SK-N-SH treated with all-trans-retinoic acid at 6 μM for 48 hours (cell line): ENCODE results near the gene SYNE2.

Source experiments
- ATAC-seq: fragments of 200-7000 bp; cut with Tn5 transposase; 3 replicates; pipeline ENCODE4 v1.9.1; 2020; ENCODE audit warnings: mild to moderate bottlenecking, moderate library complexity
- ARNTL ChIP-seq: fragments of 450-650 bp; formaldehyde crosslinking; IDR thresholded peaks from 2 replicates; pipeline ENCODE4 v1.5.0; 2020; ENCODE audit warnings: low read depth, mild to moderate bottlenecking, moderate library complexity, borderline replicate concordance
- BACH2 ChIP-seq: fragments of 250-450 bp; sonication (Bioruptor Pico); IDR thresholded peaks from 2 replicates; pipeline ENCODE4 v1.9.0; 2021; ENCODE audit warnings: mild to moderate bottlenecking, borderline replicate concordance
- CREB5 ChIP-seq: fragments of 250-450 bp; sonication (Bioruptor Pico); IDR thresholded peaks from 2 replicates; pipeline ENCODE4 v1.5.1; 2020; ENCODE audit warnings: low read depth, mild to moderate bottlenecking, moderate library complexity
- CSDC2 ChIP-seq: fragments of 250-450 bp; sonication (Bioruptor Pico); IDR thresholded peaks from 2 replicates; pipeline ENCODE4 v1.5.0; 2020; ENCODE audit warnings: mild to moderate bottlenecking, moderate library complexity
- CSRNP3 ChIP-seq: fragments of 250-450 bp; sonication (Bioruptor Pico); IDR thresholded peaks from 2 replicates; pipeline ENCODE4 v1.5.1; 2021; ENCODE audit warnings: mild to moderate bottlenecking, moderate library complexity
- ESRRG ChIP-seq: fragments of 250-450 bp; sonication (Bioruptor Pico); IDR thresholded peaks from 2 replicates; pipeline ENCODE4 v1.6.1; 2021; ENCODE audit warnings: mild to moderate bottlenecking
- GLIS3 ChIP-seq: fragments of 250-450 bp; sonication (Bioruptor Pico); IDR thresholded peaks from 2 replicates; pipeline ENCODE4 v1.5.0; 2020; ENCODE audit warnings: mild to moderate bottlenecking, moderate library complexity
- ISL1 ChIP-seq: fragments of 250-450 bp; sonication (Bioruptor Pico); IDR thresholded peaks from 2 replicates; pipeline ENCODE4 v2.1.2; 2022; ENCODE audit warnings: mild to moderate bottlenecking, moderate library complexity
- OSR1 ChIP-seq: fragments of 250-450 bp; sonication (Bioruptor Pico); IDR thresholded peaks from 2 replicates; pipeline ENCODE4 v1.8.0; 2022; ENCODE audit warnings: moderate library complexity, mild to moderate bottlenecking, inconsistent platforms
- PATZ1 ChIP-seq: fragments of 250-450 bp; sonication (Bioruptor Pico); IDR thresholded peaks from 2 replicates; pipeline ENCODE4 v1.8.0; 2020; ENCODE audit warnings: mild to moderate bottlenecking, moderate library complexity, borderline replicate concordance
- POU6F1 ChIP-seq: fragments of 250-450 bp; sonication (Bioruptor Pico); IDR thresholded peaks from 2 replicates; pipeline ENCODE4 v1.8.0; 2021; ENCODE audit warnings: low read depth, mild to moderate bottlenecking, moderate library complexity, borderline replicate concordance
- PPARA ChIP-seq: fragments of 250-450 bp; sonication (Bioruptor Pico); IDR thresholded peaks from 2 replicates; pipeline ENCODE4 v1.5.0; 2020; ENCODE audit warnings: mild to moderate bottlenecking, borderline replicate concordance
- RARB ChIP-seq: fragments of 250-450 bp; sonication (Bioruptor Pico); IDR thresholded peaks from 2 replicates; pipeline ENCODE4 v1.8.0; 2021; ENCODE audit warnings: mild to moderate bottlenecking, moderate library complexity
- SNAI2 ChIP-seq: fragments of 250-450 bp; sonication (Bioruptor Pico); IDR thresholded peaks from 2 replicates; pipeline ENCODE4 v1.5.0; 2020; ENCODE audit warnings: mild to moderate bottlenecking, moderate library complexity
- TOX ChIP-seq: fragments of 250-450 bp; sonication (Bioruptor Pico); IDR thresholded peaks from 2 replicates; pipeline ENCODE4 v1.8.0; 2021; ENCODE audit warnings: mild to moderate bottlenecking, moderate library complexity, borderline replicate concordance
- TSHZ2 ChIP-seq: fragments of 250-450 bp; sonication (Bioruptor Pico); IDR thresholded peaks from 2 replicates; pipeline ENCODE4 v1.5.0; 2020; ENCODE audit warnings: mild to moderate bottlenecking, moderate library complexity
- ZC3H10 ChIP-seq: fragments of 250-450 bp; sonication (Bioruptor Pico); IDR thresholded peaks from 2 replicates; pipeline ENCODE4 v1.5.1; 2021; ENCODE audit warnings: mild to moderate bottlenecking, moderate library complexity
- ZFP3 ChIP-seq: fragments of 250-450 bp; sonication (Bioruptor Pico); IDR thresholded peaks from 2 replicates; pipeline ENCODE4 v1.5.0; 2020; ENCODE audit warnings: mild to moderate bottlenecking, moderate library complexity
- ZFP30 ChIP-seq: fragments of 450-650 bp; formaldehyde crosslinking; IDR thresholded peaks from 2 replicates; pipeline ENCODE4 v1.5.0; 2022; ENCODE audit warnings: mild to moderate bottlenecking, moderate library complexity
- ZNF565 ChIP-seq: fragments of 450-650 bp; formaldehyde crosslinking; conservative IDR thresholded peaks from 2 replicates; pipeline ENCODE4 v1.5.0; 2020; ENCODE audit warnings: low read depth, mild to moderate bottlenecking, moderate library complexity
- ZNF70 ChIP-seq: fragments of 450-650 bp; formaldehyde crosslinking; IDR thresholded peaks from 2 replicates; pipeline ENCODE4 v1.5.0; 2020; ENCODE audit warnings: mild to moderate bottlenecking, moderate library complexity
- ZNF8 ChIP-seq: fragments of 450-650 bp; formaldehyde crosslinking; IDR thresholded peaks from 2 replicates; pipeline ENCODE4 v1.5.0; 2020; ENCODE audit warnings: mild to moderate bottlenecking, moderate library complexity

Gene SYNE2

GRCh38 chr14:64025479-64025878 is 172.7 kb downstream of the SYNE2 start:
- no peak for ATAC-seq
- TF ChIP-seq CSDC2 (no peak), TOX (CRISPR knock-in tag) (no peak), GLIS3 (no peak), ZNF8 (CRISPR knock-in tag) (no peak), ARNTL (CRISPR knock-in tag) (no peak), TSHZ2 (no peak), RARB (CRISPR knock-in tag) (no peak), ZNF565 (CRISPR knock-in tag) (no peak), ZFP3 (CRISPR knock-in tag) (no peak)

- no peak for ATAC-seq
- no peak for TF ChIP-seq OSR1 (CRISPR knock-in tag)
- TF ChIP-seq ZFP3 (CRISPR knock-in tag) = no peak
- TF ChIP-seq BACH2 (CRISPR knock-in tag) = no peak
- no peak for TF ChIP-seq SNAI2
- TF ChIP-seq ARNTL (CRISPR knock-in tag) = no peak
- no peak for TF ChIP-seq ZNF8 (CRISPR knock-in tag)
- TF ChIP-seq PATZ1 (CRISPR knock-in tag) = no peak
- TF ChIP-seq ZNF70 = no peak
- TF ChIP-seq CSRNP3 = no peak
- TF ChIP-seq POU6F1 (CRISPR knock-in tag) = no peak
- TF ChIP-seq, all 23 proteins: peak for 0
These were observed 173.8 kb downstream of the SYNE2 start for GRCh38 chr14:64026600-64026999.

- no peak for ATAC-seq
- no peak for TF ChIP-seq TOX (CRISPR knock-in tag)
- no peak for TF ChIP-seq TSHZ2
- TF ChIP-seq ZFP30 (CRISPR knock-in tag) = no peak
- TF ChIP-seq ZC3H10 = no peak
- no peak for TF ChIP-seq SNAI2
- TF ChIP-seq PPARA (CRISPR knock-in tag) = no peak
- no peak for TF ChIP-seq ESRRG
- no peak for TF ChIP-seq ZNF565 (CRISPR knock-in tag)
- no peak for TF ChIP-seq CREB5 (CRISPR knock-in tag)
- no peak for TF ChIP-seq OSR1 (CRISPR knock-in tag)
- no peak for TF ChIP-seq ARNTL (CRISPR knock-in tag)
- TF ChIP-seq BACH2 (CRISPR knock-in tag) = no peak
- no peak for TF ChIP-seq ISL1
- no peak for TF ChIP-seq PATZ1 (CRISPR knock-in tag)
- no peak for TF ChIP-seq ZFP3 (CRISPR knock-in tag)
- no peak for TF ChIP-seq CSRNP3
- TF ChIP-seq ZNF8 (CRISPR knock-in tag) = no peak
- TF ChIP-seq GLIS3 = no peak
These were observed 182.3 kb downstream of the SYNE2 start for GRCh38 chr14:64035143-64035542.
